ENCODE data around the gene CDYL. TPM values are rescaled to one million over a fixed set of nuclear protein-coding genes. Genes with fewer than 3 reads are reported as not detected.
A peak's percentile ranks its signal among the peaks of the same experiment; 100 is the strongest.

CDYL gene
- total RNA-seq, 1 experiment from 2014 or later: 26.8 TPM

DNA sequence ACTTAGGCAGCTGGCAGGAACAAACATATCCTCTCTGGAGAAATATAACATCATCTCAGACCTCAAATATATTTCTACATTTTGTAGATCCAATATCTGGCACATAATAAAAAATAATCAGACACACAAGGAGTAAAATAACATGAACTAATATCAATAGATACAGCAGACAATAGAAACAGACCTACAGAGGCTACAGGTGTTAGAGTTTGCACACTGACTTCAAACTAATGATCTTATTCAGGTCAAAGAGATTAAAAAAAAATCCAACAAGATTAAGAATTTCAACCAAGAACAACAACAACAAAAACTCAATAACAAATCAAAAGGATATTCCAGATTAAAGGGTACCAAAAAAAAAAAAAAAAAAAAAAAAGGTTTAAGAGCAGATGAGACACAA, 13.9 kb upstream of the CDYL start:
- DNase-seq: no peak
- Histone ChIP-seq H3K4me3 (no peak overlapping the region), H3K9me3 (peaks cover 3% of the 10 kb centered on the region; the same call in 1 of the 2 replicates)

DNA sequence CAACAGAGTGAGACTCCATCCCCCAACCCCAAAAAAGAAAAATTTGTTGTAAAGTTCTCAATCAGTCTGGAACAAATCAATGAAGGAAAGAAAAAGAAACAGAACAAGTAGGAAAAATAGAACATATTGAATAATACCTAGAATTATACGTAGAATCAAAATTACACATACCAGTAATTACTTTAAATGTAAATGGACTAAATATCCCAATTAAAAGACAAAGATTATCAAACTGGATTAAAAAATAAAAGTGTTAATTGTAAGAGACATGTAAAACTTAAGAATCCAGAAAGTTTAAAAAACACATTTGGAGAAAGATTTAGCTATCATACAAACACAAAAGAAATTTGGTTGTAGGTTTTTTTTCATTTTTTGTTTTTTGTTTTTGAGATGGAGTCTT, 12.3 kb upstream of the CDYL start:
- peaks cover 3% of the 10 kb centered on the region; the same call in 1 of the 2 replicates for H3K9me3 ChIP-seq
- H3K27me3 ChIP-seq: no peaks in the 10 kb centered on the region
- no peak for DNase-seq
- H3K4me3 ChIP-seq: no peak overlapping the region
- no peaks in the 10 kb centered on the region for H3K36me3 ChIP-seq

More for the DNA sequence above, 13.9 kb upstream of the CDYL start:
- Histone ChIP-seq H3K27me3 (no peaks in the 10 kb centered on the region), H3K36me3 (no peaks in the 10 kb centered on the region)

DNA sequence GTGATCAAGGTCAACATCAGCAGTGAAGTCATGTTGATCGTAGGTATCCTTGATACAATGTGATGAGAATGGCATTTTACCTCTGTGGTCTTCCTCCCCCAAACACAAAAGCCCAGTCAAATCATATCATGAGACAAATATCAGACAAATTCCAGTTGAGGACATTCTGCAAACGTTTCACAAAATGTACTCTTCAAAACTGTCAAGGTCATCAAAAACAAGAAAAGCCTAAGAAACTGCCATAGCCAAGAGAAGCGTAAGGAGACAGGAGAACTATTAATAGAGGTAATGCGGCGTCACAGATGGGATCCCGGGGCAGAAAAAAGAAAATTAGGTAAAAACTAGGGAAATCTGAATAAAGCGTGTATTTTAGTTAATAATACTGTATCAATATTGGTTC, 7.4 kb upstream of the CDYL start:
- Histone ChIP-seq H3K4me3 (no peak overlapping the region), H3K36me3 (no peaks in the 10 kb centered on the region), H3K9me3 (no peaks in the 10 kb centered on the region), H3K27me3 (no peaks in the 10 kb centered on the region)
- no peak for DNase-seq

DNA sequence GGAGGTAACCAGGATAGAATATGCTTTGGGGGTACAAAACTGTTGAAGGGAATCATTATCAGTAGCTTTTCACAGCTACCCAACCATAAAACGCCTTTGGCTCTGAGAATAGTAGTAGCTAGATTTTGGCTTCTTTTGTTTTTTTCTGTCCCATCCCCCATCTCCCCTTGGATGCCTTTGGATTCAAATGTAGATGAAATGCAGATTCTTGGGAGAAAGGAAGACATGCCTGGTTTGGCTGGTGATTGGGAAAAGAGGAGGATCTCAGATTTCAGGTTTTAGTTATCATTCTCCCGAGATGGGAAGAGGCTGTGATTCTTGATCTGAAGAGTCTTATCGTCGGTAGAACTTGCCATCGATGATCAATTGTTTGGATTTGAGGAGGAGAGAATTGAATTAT, 3.5 kb upstream of the CDYL start:
- Histone ChIP-seq H3K4me3 (no peak overlapping the region), H3K27me3 (no peaks in the 10 kb centered on the region), H3K9me3 (no peaks in the 10 kb centered on the region), H3K36me3 (no peaks in the 10 kb centered on the region)
- DNase-seq: no peak

DNA sequence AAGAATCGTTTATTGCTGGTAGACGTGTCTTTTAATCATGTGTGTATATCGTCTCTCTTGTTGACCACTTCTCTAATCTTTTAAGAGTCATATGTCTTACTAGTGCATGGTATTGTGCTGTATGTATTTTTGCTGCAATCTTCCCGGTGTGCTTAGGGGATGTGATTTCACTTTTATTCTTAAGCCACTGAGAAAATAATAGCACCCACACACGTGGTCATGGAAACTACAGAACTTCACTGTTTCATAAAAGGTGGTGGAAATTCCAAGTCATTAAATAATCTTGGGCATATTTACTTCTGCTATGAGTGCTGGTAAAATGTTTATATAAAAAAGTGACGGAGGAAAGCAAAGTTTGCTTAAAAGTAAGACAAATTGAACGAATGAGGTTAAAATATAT, 3.0 kb upstream of the CDYL start:
- 0 out of 2 replicates have a peak, but pooled peaks cover under 1% of the 10 kb centered on the region for H3K9me3 ChIP-seq
- H3K36me3 ChIP-seq: no peaks in the 10 kb centered on the region
- no peak for DNase-seq
- H3K27me3 ChIP-seq: no peaks in the 10 kb centered on the region
- no peak overlapping the region for H3K4me3 ChIP-seq

DNA sequence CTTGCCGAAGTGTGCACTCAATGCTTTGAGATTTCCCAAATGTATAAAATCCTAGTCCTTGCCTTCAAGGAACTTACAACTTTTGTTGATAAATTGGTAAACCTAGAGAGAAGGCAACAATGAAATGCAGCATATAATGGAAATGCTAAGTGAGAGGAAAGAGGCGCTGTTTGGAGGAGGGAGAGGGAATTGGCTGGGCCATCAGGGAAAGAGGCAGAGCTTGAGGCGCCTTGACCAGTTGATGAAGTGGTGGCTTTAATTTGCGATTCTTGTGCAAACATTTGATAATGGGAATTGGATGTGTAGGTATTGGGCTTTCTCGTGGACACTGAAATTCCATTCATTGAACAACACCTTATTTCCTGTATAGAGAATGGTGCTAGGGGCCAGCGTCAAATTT, 1.9 kb upstream of the CDYL start:
- H3K27me3 ChIP-seq: no peaks in the 10 kb centered on the region
- H3K9me3 ChIP-seq: peaks cover 6% of the 10 kb centered on the region; the same call in 1 of the 2 replicates
- H3K4me3 ChIP-seq: no peak overlapping the region
- no peaks in the 10 kb centered on the region for H3K36me3 ChIP-seq
- DNase-seq: no peak

DNA sequence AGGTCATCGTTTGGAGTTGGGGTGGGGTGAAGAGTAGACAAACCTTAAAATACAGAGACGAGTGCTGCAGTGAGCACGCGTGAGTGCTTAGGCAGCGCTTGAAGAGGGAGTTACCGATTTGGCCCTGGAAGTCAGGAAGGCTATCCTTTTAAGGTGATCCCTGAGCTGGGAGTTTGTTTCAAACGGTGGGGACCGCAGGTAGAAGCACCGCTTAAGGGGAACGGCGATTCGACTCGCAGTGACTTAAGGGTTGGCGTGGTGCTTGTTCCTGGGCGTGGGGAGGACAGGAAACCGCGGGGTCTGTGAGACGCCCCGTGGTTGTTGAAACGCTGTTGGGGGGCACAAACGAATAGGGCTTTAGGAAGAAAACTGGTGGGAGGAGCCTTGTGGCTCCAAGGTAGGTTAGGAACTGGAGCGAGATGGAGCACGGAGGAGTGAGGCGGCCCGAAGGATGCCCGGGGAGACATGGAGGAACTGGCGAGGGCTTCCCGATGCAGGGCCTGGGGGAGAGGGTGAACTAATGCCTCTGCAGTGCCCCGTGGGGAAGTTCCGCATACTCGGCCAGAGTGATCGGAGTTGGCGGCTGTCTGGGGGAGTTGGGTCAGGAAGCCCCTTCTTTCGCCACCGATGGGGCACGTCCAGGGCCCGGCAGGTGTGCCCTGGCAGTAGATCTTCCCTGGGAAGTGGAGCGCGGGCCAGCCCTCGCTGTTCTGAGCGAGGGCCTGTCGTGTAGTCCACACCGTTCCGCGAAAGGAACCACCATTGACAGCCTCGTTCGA, 1.3 kb upstream of the CDYL start:
- H3K4me3 ChIP-seq: no peak overlapping the region
- H3K36me3 ChIP-seq: no peaks in the 10 kb centered on the region
- H3K9me3 ChIP-seq: peaks cover 6% of the 10 kb centered on the region; the same call in 1 of the 2 replicates
- H3K27me3 ChIP-seq: no peaks in the 10 kb centered on the region
- no peak for DNase-seq

DNA sequence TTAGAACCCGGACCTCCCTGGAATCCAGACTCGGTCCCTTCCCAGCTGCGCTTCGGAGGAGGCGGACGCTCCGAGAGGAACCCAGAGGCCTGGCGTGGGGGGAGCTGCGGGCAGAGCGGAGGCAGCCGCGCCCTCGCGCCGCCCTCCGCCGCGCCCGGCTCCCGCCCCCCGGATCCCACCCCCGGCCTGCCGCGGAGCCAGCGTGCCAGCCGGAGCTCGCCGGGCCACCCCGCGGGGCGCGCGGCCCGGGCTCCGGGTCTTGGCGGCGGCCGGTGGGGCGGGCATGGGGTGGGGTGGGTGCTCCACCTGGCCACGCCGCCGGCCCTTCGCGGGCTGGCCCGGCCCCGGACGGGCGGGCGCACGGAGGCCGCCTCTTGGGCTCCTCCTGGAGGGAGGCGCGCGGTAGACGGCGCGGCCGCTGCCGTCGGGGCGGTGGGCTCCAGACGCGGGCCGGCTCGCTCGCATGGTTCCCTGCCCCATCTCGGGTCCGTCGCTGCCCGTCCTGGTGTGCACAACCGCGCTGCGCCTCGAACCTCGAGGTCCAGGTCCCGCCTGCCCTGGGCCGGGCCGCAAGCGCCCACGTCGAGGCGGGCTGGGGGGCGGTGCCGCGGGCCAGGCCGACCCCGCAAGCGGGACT, 592 bp upstream of the CDYL start:
- Histone ChIP-seq H3K36me3 (no peaks in the 10 kb centered on the region), H3K4me3 (peak overlapping the region; percentile 40; the same call in 1 of the 2 replicates), H3K9me3 (peaks cover 6% of the 10 kb centered on the region; the same call in 1 of the 2 replicates), H3K27me3 (no peaks in the 10 kb centered on the region)
- DNase-seq: peak; percentile 72

DNA sequence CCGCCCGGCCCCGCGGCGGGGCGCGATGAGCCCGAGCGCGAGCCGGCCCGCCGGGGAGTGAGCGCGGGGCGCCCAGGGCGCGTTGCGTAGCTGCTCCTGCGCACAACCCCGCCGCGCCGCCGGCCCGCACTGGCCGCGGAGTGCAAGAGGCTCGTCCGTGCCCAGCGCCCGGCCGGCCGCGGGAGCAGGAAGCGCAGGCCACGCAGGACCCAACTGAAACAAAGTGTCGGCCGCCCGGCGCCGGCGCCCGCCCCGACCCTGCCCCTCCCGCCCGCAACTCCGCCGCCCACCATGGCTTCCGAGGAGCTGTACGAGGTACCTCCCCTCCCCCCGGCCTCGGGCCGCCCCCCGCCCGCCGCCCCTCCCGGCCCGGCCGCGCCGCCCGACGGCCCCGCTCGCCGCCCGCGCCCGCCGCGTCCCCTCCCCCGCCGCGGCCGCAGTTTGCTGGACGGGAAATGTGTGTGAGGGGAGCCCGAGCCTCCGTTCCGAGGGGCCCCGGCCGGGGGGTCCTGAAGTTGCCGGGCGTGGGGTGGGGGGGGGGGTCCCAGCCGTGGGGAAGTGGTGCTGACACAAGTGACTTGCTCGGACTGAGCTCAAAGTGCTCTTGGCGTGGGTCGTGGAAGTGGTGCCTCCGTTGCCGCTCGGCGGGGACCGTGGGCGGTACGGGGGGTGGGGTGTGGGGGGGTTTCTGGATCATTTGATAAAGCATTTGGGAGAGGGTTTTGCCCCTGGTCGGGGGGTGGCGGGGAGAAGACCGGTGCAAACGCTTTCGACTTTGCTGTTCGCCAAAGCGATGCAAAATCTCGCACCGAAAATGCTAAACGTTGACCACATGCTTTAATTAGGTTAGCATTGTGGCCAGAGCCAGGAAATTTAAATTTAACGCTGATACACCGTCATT, 539 bp downstream of the CDYL start:
- peaks cover 6% of the 10 kb centered on the region; the same call in 1 of the 2 replicates for H3K9me3 ChIP-seq
- DNase-seq: peak; percentile 11
- H3K4me3 ChIP-seq: peak overlapping the region; percentile 58
- H3K27me3 ChIP-seq: no peaks in the 10 kb centered on the region
- H3K36me3 ChIP-seq: no peaks in the 10 kb centered on the region

DNA sequence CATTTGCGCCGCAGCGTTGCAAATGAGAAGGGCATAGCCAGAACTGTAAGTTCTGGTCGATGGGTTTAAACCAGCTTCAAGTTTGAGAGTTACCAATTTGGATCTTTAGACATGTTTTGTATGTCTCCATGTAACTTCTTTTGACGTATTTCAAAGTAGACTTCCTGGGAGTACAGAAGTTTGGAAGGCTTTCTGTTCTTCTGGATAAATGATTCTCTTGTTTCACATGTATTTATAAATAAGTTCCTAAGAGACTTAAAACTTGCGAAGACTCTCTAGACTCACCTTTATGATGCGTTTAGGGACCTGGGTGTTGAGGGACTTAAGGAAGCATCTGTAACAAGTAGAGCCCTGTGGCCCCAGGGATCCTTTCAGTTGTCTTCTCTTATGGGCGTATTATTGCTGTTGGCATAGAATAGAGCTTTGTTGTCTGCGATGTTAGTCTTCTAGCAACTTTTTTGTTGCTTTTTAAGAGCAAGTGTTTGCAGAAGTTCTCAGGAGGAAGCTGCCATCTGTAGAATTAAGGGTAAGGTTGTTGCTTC, 1.3 kb downstream of the CDYL start:
- H3K27me3 ChIP-seq: no peaks in the 10 kb centered on the region
- DNase-seq: no peak
- peaks cover 6% of the 10 kb centered on the region; the same call in 1 of the 2 replicates for H3K9me3 ChIP-seq
- no peaks in the 10 kb centered on the region for H3K36me3 ChIP-seq
- peak overlapping the region; percentile 58 for H3K4me3 ChIP-seq

DNA sequence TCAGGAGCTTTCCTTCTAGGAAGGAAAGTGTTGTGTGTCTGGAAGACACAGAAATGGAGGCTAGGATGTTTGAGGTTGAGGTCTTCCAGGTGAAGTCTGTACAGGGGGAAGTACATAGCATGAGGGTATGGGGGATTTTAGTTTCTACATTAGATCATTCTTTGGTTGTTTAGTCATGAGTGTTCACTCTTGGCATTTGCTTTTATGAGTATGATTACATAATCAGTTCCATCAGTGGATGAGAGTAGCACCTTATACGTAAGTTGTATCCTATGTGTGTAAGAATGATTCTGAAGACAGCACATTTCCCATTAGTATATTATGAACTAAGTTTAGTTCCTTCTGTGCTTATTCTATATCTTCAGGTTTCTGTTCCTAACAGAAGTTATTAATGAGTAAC, 1.9 kb downstream of the CDYL start:
- H3K4me3 ChIP-seq: peak overlapping the region; percentile 58; the same call in 1 of the 2 replicates
- peaks cover 6% of the 10 kb centered on the region; the same call in 1 of the 2 replicates for H3K9me3 ChIP-seq
- no peaks in the 10 kb centered on the region for H3K36me3 ChIP-seq
- H3K27me3 ChIP-seq: no peaks in the 10 kb centered on the region
- DNase-seq: no peak

DNA sequence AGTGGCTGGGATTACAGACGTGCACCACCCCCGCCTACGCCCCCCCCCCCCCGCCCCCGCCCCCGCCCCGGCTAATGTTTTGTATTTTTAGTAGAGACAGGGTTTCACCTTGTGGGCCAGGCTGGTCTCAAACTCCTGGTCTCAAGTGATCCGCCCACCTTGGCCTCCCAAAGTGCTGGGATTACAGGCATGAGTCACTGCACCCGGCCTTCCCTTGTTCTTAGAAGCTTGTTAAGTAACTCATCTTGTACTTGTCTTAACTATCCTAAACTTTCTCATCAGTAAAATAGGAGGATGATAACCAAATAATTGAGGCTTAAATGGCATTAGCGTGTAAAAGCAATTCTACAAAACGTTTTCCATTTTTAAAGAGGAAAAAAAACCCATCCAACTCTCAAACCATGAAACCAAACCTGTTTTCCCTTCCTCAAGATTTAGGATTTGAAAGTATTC, 4.2 kb downstream of the CDYL start:
- no peaks in the 10 kb centered on the region for H3K27me3 ChIP-seq
- DNase-seq: peak; percentile 50
- H3K9me3 ChIP-seq: peaks cover 6% of the 10 kb centered on the region; the same call in 1 of the 2 replicates
- no peaks in the 10 kb centered on the region for H3K36me3 ChIP-seq
- H3K4me3 ChIP-seq: no peak overlapping the region

DNA sequence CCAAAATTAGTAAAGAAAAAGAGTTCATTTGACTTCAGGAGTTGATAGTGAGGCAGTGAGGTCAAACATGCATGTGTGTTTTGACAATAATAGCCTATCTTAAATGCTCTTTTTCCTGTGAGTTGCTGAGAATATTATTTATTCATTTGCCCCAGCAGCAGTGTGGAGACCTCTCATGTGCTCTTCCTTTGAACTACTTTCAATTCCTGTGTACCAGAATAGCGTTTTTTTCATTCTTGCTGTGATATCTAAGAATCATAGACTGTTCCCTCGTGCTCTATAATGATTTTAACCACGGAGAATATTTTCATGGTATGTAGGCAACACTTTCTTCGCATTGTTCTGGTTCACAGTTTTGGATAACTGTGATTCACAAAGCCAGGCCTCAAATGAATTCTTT, 5.2 kb downstream of the CDYL start:
- H3K36me3 ChIP-seq: no peaks in the 10 kb centered on the region

DNA sequence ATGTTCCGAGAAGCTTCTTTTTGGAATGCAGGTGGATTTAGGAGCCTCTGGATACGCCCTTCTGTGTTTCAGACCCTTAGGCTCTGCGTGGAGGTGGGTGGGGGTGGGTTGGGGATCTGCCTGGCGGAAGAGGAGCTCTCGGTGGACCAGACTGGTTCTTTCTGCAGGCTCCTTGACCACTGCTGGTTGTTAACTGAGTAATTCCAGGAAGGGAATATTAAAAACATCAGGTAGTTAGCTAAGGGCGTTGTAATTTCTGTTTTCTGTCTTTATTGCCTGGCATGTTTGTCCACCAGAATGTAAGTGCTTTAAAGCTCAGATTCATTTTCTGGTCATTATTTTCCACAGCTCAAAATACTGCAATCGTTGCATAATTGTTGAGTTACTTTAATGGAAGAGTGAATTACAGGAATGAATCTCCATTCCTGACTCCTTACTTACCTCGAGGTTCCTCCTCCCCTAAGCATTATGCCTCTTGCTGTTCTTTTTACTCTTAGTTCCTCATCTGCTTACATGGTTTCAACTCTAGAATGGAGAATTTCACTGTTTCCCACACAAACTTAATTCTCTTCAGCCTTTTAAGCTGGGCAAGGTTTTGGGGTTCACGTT, 5.9 kb downstream of the CDYL start:
- H3K9me3 ChIP-seq: peaks cover 6% of the 10 kb centered on the region; the same call in 1 of the 2 replicates
- H3K27me3 ChIP-seq: no peaks in the 10 kb centered on the region
- H3K36me3 ChIP-seq: no peaks in the 10 kb centered on the region
- no peak overlapping the region for H3K4me3 ChIP-seq
- DNase-seq: no peak

More for the DNA sequence above, 5.2 kb downstream of the CDYL start:
- H3K4me3 ChIP-seq: no peak overlapping the region
- H3K9me3 ChIP-seq: peaks cover 6% of the 10 kb centered on the region; the same call in 1 of the 2 replicates
- no peaks in the 10 kb centered on the region for H3K27me3 ChIP-seq
- DNase-seq: no peak

DNA sequence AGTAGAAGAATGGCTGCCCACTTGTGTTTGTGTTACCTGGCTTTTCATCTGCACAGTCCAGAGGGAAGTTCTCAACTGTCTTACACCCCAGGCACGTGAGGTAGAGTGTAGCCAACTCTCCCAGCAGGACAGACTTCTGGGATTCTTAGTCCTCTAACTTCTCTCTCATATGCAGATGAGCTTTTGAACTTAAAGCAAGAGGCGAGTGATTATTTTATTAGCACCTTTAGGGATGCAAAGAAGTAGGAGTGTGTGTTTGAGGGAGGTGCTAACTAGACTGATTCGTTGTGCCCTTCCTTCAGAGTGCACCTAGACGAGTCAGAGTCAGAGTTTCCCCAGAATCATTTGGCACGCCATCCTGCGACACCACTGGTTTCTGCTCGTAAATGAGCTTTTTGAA, 10.8 kb downstream of the CDYL start:
- H3K4me3 ChIP-seq: no peak overlapping the region
- no peaks in the 10 kb centered on the region for H3K9me3 ChIP-seq
- no peaks in the 10 kb centered on the region for H3K27me3 ChIP-seq
- DNase-seq: no peak
- H3K36me3 ChIP-seq: no peaks in the 10 kb centered on the region

DNA sequence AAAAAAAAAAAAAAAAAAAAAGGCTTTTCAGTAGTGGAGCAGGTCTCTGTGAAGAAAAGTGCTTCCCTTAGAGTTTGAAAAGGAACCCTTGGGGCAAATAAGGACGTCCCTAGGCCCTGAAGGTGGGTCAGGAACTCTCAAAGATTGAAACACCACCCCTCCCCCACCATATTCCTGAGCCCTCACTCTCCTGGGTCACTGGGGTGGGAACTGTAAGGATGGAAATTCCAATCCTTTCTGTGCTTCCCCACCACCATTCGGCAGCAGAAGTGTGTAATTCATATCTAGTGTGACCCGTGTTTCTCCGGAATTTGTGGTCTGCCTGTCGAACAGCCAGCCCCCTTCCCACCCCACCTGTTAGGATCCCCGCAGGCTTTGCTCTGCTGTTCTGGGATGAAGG, 12.3 kb downstream of the CDYL start:
- no peak for DNase-seq
- Histone ChIP-seq H3K9me3 (no peaks in the 10 kb centered on the region), H3K36me3 (no peaks in the 10 kb centered on the region), H3K27me3 (no peaks in the 10 kb centered on the region), H3K4me3 (no peak overlapping the region)

All from MG63 (cell line).